Upper lobe of left lung (tissue), 6 donors: ENCODE measurements around the gene ATP6V0B. TPM values are rescaled to one million over a fixed set of nuclear protein-coding genes. Genes with fewer than 3 reads are reported as not detected.

Experiments used
- ATAC-seq, 2 donors: fragments of 200-7000 bp; cut with Tn5 transposase; one replicate each; pipeline ENCODE4 v1.9.1; 2022; ENCODE audit warnings: mild to moderate bottlenecking in 2 of 2, moderate library complexity in 2 of 2; ENCODE audit not compliant: low FRiP score in 2 of 2
- DNase-seq, 2 donors: peaks; one replicate each; pipeline ENCODE4 v3.0.0-alpha.2; 2019 to 2020
- H3K27ac ChIP-seq, 4 donors: fragments of 200-600 bp; sonication (generic); one replicate each; pipeline ENCODE4 v1.5.1; 2016 to 2019
- H3K27me3 ChIP-seq, 4 donors: fragments of 200-600 bp; sonication (generic); one replicate each; pipeline ENCODE4 v1.5.1; 2017 to 2019
- H3K36me3 ChIP-seq, 4 donors: fragments of 200-600 bp; sonication (generic); one replicate each; pipeline ENCODE4 v1.5.1; 2016 to 2019
- H3K4me1 ChIP-seq, 4 donors: fragments of 200-600 bp; sonication (generic); one replicate each; pipeline ENCODE4 v1.5.1; 2018 to 2019
- H3K4me3 ChIP-seq, 4 donors: fragments of 200-600 bp; sonication (generic); one replicate each; pipeline ENCODE4 v1.5.1; 2017 to 2019; ENCODE audit warnings: mild to moderate bottlenecking in 2 of 4, moderate library complexity in 1 of 4
- H3K9me3 ChIP-seq, 4 donors: fragments of 200-600 bp; sonication (generic); one replicate each; pipeline ENCODE4 v1.5.1; 2018 to 2019
- EP300 ChIP-seq, 4 donors: sonication (generic); formaldehyde crosslinking; IDR thresholded peaks; one replicate each; pipeline ENCODE4 v1.5.1; 2017; ENCODE audit warnings: antibody characterized with exemption in 4 of 4, control low read depth in 2 of 4
- POLR2A ChIP-seq, 4 donors: fragments of 450-650 bp; IDR thresholded peaks; one replicate each; pipeline ENCODE4 v1.5.1; 2016 to 2017; ENCODE audit warnings: antibody characterized with exemption in 4 of 4, mild to moderate bottlenecking in 2 of 4
- POLR2AphosphoS5 ChIP-seq, 2 donors: sonication (generic); formaldehyde crosslinking; IDR thresholded peaks; one replicate each; pipeline ENCODE4 v1.5.1; 2017; ENCODE audit warnings: antibody characterized with exemption in 2 of 2
- WGBS, 2 donors: methylation state at CpG; one replicate each; pipeline ENCODE4 v1.1.5; 2017 to 2018; 5-methylcytosine and 5-hydroxymethylcytosine counted together
- total RNA-seq, 6 donors: library from RNA; depleted of rRNA in 4 of 6; stranded (reverse); fragments of >200 nt in 4 of 6; gene quantifications; one replicate each; pipeline versions ENCODE4 v1.1.0 to v1.2.1, GENCODE V29; 2016 to 2021
- TF ChIP-seq, protein P1 (sequence below), 6 experiments: fragments of 450-650 bp in 4 of 6; fragments of 200-600 bp in 2 of 6; sonication (generic) in 2 of 6; IDR thresholded peaks; one replicate each; pipeline ENCODE4 v1.5.1; 2016 to 2019; ENCODE audit warnings: antibody characterized with exemption in 6 of 6
- donor health status: DM: no; HTN: no; CAD: no; lungs with moderate emphysema.
- donor health status: DM: no; HTN: yes; CAD: no; lungs with severe emphysema.

The ATP6V0B gene
- total RNA-seq, 6 donors from 2014 or later = 98.0 to 225 (median 161) TPM

DNA sequence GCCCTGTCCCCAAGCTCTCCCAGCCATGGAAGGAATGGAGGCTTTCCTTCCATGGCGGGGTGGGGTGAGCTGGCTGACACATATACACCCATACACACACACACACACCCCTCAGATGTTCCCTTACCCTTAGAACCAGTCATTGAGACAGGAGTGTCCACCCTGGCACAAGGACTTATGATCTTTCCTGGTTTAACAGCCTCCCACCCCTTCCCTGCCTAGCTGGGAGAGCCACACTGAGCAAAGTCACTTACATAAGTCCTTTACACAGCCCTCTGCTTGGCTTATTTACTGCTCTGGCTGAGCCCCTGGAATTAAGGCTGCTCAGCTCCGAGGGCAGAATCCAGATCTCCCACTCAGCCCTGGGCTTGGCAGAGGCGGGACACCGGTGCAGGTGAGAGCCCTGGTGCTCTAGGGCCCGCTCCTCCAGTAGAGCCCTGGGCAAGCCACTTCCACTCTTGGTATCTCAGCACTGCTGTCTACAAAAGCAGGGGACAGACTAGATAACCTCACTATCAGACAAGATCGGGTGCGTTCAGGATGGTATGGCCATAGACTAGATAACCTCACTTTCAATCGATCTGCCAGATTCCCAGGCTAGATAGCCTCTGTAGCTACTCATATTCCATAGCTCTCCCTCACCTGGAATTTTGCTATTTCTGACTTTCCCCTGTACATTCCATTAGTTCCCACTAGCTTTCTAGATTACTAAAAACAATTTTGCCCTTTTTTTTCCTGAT lies 39.8 kb downstream of the ATP6V0B start:
- H3K27me3 ChIP-seq = no peaks in the 10 kb centered on the region
- WGBS, 2 donors = 59 to 75% methylated on average over 4 to 8 of the region's 8 CpGs
- no peak overlapping the region for H3K27ac ChIP-seq
- peaks cover 0 to 1% (median 0%) of the 10 kb centered on the region in 4 donors for H3K36me3 ChIP-seq
- TF ChIP-seq POLR2AphosphoS5 (IDR thresholded peaks at IDR 0.05) (no peak), EP300 (IDR thresholded peaks at IDR 0.05) (no peak), POLR2A (IDR thresholded peaks at IDR 0.05) (no peak)
- TF ChIP-seq, protein P1, sequence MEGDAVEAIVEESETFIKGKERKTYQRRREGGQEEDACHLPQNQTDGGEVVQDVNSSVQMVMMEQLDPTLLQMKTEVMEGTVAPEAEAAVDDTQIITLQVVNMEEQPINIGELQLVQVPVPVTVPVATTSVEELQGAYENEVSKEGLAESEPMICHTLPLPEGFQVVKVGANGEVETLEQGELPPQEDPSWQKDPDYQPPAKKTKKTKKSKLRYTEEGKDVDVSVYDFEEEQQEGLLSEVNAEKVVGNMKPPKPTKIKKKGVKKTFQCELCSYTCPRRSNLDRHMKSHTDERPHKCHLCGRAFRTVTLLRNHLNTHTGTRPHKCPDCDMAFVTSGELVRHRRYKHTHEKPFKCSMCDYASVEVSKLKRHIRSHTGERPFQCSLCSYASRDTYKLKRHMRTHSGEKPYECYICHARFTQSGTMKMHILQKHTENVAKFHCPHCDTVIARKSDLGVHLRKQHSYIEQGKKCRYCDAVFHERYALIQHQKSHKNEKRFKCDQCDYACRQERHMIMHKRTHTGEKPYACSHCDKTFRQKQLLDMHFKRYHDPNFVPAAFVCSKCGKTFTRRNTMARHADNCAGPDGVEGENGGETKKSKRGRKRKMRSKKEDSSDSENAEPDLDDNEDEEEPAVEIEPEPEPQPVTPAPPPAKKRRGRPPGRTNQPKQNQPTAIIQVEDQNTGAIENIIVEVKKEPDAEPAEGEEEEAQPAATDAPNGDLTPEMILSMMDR (IDR thresholded peaks at IDR 0.05) = no peak
- no peaks in the 10 kb centered on the region for H3K4me1 ChIP-seq
- DNase-seq (no peak), ATAC-seq (no peak)
- no peaks in the 10 kb centered on the region for H3K9me3 ChIP-seq
- no peak overlapping the region for H3K4me3 ChIP-seq

DNA sequence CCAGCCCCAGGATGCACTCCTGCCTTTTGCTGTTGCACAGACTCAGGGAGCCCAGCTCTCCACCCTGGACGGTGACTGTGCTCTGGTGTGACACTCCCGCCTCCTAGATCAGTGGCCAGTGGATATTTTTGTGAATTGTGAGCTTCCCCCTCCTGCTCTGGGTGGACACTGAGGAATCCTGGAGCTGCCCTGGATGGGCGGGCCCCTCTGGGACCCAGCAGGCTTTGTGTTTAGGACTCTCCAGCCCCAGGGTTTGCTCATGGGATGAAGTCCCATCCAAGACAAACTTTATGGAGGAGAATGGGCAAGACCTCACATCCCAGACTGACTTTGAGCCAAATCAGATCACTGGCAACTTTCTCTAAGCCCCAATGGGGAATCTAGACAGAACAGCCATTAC lies 40.4 kb downstream of the ATP6V0B start:
- ATAC-seq = no peak
- TF ChIP-seq EP300 (IDR thresholded peaks at IDR 0.05) = no peak
- TF ChIP-seq POLR2A (IDR thresholded peaks at IDR 0.05) = no peak
- TF ChIP-seq, protein P1 (IDR thresholded peaks at IDR 0.05) = no peak
- TF ChIP-seq POLR2AphosphoS5 (IDR thresholded peaks at IDR 0.05) = no peak
- H3K27ac ChIP-seq = no peak overlapping the region
- no peak for DNase-seq
- H3K9me3 ChIP-seq = no peaks in the 10 kb centered on the region
- H3K4me1 ChIP-seq = no peaks in the 10 kb centered on the region
- peaks cover 0 to 2% (median 0%) of the 10 kb centered on the region in 4 donors for H3K36me3 ChIP-seq
- 72 to 80% methylated on average over 3 of the region's 3 CpGs for WGBS, 2 donors
- no peaks in the 10 kb centered on the region for H3K27me3 ChIP-seq
- no peak overlapping the region for H3K4me3 ChIP-seq

DNA sequence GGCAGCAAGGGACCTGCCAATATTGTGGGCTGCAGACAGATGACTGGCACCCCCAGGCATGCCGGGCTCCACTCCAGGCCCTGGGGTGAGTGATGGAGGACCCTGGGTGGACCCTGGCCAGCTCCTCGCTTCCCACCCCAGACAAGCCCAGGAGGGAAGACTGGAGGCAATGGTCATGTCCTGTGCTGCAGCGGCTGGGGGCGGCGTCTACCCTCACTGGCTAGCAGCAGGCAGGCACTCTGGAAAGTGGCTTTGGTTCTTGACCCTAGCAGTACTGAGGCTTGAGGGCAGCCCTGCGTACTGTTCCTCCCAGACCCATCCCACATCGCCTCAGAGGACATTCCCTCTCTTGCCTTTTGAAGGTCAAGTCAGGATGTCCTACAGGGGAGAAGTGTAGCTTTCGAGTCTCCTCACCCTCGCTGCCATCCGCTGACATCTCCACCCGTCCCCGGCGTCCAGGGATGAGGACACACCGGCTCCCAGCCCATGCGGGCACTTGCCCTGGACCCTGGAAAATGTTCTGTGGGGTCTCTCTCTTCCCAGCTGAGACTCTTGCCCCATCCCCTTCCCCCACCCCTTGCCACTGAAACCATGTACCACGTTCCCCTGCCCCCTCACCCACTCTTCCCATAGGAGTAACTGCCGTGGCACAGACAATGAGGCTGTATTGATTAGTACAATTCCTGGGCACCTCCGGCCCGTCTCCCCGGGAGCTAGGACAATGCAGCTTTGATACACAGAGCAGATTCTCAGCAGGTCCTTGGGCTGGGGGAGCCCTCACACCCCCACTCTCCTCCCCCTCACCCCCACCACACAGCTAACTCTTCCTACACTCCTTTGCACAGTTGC lies 41.5 kb downstream of the ATP6V0B start:
- no peak overlapping the region for H3K27ac ChIP-seq

DNA sequence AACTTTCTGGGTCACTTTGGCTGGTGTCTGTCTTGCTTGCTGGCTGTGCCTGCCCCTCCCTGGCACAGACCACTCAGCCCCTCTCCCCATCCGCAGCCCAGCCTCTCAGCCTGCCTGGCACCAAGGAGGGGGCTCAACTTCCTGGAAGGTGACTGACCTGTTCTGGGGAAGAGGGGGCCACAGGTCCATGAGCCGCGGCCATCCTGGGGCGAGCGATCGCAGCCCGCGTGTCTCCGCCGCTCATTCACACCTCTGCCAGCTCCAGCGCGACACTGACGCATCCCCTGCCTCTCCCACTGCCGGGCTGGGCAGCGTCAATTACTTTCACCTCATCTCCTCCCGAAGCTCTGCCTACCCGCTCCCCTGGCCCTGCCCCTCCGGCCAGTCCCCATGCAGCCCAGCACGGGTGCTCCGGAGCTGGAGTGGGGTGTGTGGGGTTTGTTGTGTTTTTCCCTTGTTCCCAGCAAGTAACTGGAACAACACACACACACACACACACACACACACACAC lies 42.2 kb downstream of the ATP6V0B start:
- ATAC-seq = no peak
- no peak overlapping the region for H3K27ac ChIP-seq
- no peaks in the 10 kb centered on the region for H3K9me3 ChIP-seq
- H3K4me1 ChIP-seq = no peaks in the 10 kb centered on the region
- H3K4me3 ChIP-seq = no peak overlapping the region
- no peak for DNase-seq
- H3K27me3 ChIP-seq = no peaks in the 10 kb centered on the region
- WGBS, 2 donors = 84 to 87% methylated on average over 18 to 20 of the region's 20 CpGs
- peaks cover 0 to 13% (median 0%) of the 10 kb centered on the region in 4 donors for H3K36me3 ChIP-seq
- TF ChIP-seq EP300 (IDR thresholded peaks at IDR 0.05) = no peak
- TF ChIP-seq POLR2AphosphoS5 (IDR thresholded peaks at IDR 0.05) = no peak
- no peak for TF ChIP-seq POLR2A (IDR thresholded peaks at IDR 0.05)
- TF ChIP-seq, protein P1 (IDR thresholded peaks at IDR 0.05) = no peak

More for the DNA sequence above, 41.5 kb downstream of the ATP6V0B start:
- Histone ChIP-seq H3K4me3 (no peak overlapping the region), H3K27me3 (no peaks in the 10 kb centered on the region), H3K4me1 (no peaks in the 10 kb centered on the region), H3K9me3 (no peaks in the 10 kb centered on the region), H3K36me3 (peaks cover 0 to 12% (median 0%) of the 10 kb centered on the region in 4 donors)
- WGBS, 2 donors = 85 to 94% methylated on average over 14 to 20 of the region's 20 CpGs
- TF ChIP-seq EP300 (IDR thresholded peaks at IDR 0.05) = no peak
- TF ChIP-seq, protein P1 (IDR thresholded peaks at IDR 0.05) = no peak
- TF ChIP-seq POLR2AphosphoS5 (IDR thresholded peaks at IDR 0.05) = no peak
- no peak for TF ChIP-seq POLR2A (IDR thresholded peaks at IDR 0.05)
- DNase-seq = no peak
- ATAC-seq = no peak
